DOHH2 (cell line): Measurements from ENCODE around the gene RAD52.

ENCODE experiments used
- CTCF ChIP-seq: fragments of 200-600 bp; sonication (generic); IDR thresholded peaks from one replicate; pipeline ENCODE4 v1.5.1; 2014; ENCODE audit warnings: antibody characterized with exemption, mild to moderate bottlenecking, low read depth, low read length; ENCODE audit not compliant: poor library complexity, severe bottlenecking
- EZH2phosphoT487 ChIP-seq: fragments of 200-600 bp; sonication (generic); IDR thresholded peaks from 2 replicates; pipeline ENCODE4 v1.6.1; 2017; ENCODE audit warnings: borderline replicate concordance, mild to moderate bottlenecking, antibody characterized with exemption, low read length, moderate library complexity, mixed read lengths

- no peak for TF ChIP-seq CTCF
- TF ChIP-seq EZH2phosphoT487: no peak
These were observed 27.1 kb upstream of the RAD52 start for GRCh38 chr12:976644-977043.
